Measurements from ENCODE around the gene RNASEH1. TPM values are rescaled to one million over a fixed set of nuclear protein-coding genes. Genes with fewer than 3 reads are reported as not detected.
"Not testable (repeated sequence)": the region's sequence is repeated elsewhere in the genome, so short reads cannot be mapped to it uniquely, and the experiment has no call there.

The RNASEH1 gene
- total RNA-seq, 1 donor from 2014 or later = 19.3 TPM

DNA sequence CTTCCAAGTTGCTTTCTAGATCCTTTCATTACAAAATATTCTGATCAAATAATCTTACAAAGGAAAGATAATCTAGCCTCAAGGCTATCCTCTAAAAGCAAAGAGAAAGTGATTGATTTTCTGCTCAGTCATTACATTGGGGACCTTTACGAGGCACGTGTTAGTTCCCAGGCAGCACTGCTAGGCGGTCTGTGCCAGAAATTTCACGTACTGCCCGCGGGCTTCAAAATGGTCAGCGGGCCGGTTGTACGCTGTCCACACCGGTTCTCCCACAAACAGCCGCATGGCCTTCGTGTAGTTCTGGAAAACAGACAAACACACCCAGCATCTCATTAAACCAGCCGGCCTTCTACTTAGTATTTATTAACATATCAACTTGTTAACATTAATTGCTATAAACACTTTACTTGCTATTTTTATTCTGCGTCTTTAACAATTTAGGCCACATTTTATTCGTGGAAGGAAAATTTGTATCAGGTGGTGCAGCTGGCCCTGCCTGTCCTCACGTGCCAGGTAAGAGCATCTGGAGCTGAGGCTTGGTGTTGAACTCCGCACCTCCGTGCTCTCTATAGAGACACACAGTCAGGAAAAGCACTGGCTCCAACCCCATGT is 59.2 kb downstream of the RNASEH1 start:
- H3K4me3 Mint-ChIP-seq = no peak overlapping the region
- H3K4me1 Mint-ChIP-seq (ENCODE audit: unreplicated experiment) = peaks cover 4% of the 10 kb centered on the region
- peaks cover 38% of the 10 kb centered on the region for H3K36me3 Mint-ChIP-seq
- no peak overlapping the region for H3K27ac Mint-ChIP-seq
- H3K27me3 Mint-ChIP-seq = no peaks in the 10 kb centered on the region
- no peaks in the 10 kb centered on the region for H3K9me3 Mint-ChIP-seq
- DNase-seq (ENCODE audit: extremely low spot score, unreplicated experiment) = no peak
- TF ChIP-seq CTCF (conservative IDR thresholded peaks at IDR 0.05) = no peak

- not testable (repeated sequence) for H3K27ac Mint-ChIP-seq; H3K9me3 Mint-ChIP-seq; DNase-seq (ENCODE audit: extremely low spot score, unreplicated experiment); H3K4me3 Mint-ChIP-seq; H3K27me3 Mint-ChIP-seq
- H3K36me3 Mint-ChIP-seq = peaks cover 25% of the 10 kb centered on the region
- peaks cover 10% of the 10 kb centered on the region for H3K4me1 Mint-ChIP-seq (ENCODE audit: unreplicated experiment)
Measured at GRCh38 chr2:3496708-3497080, 61.4 kb downstream of the RNASEH1 start.

Other genes with a start within 250 kb of the RNASEH1 start
- gene EIPR1, start 180.5 kb downstream of the RNASEH1 start, total RNA-seq (ENCODE audit: low replicate concordance) = 24.3 and 24.9 TPM in 2 replicates
- gene TRAPPC12, start 178.6 kb downstream of the RNASEH1 start, total RNA-seq (ENCODE audit: low replicate concordance) = 74.7 and 98.7 TPM in 2 replicates
- gene ADI1, start 38.8 kb downstream of the RNASEH1 start, total RNA-seq (ENCODE audit: low replicate concordance) = 40.0 and 54.7 TPM in 2 replicates
- gene RPS7, start 16.9 kb upstream of the RNASEH1 start, total RNA-seq (ENCODE audit: low replicate concordance) = 1,678 and 1,855 TPM in 2 replicates
- gene COLEC11, start 36.8 kb upstream of the RNASEH1 start, total RNA-seq (ENCODE audit: low replicate concordance) = 0.33 and 0.63 TPM in 2 replicates
- gene ALLC, start 99.9 kb upstream of the RNASEH1 start, total RNA-seq (ENCODE audit: low replicate concordance) = not detected in 2 replicates
- not detected in 2 replicates for gene DCDC2C, start 145.2 kb upstream of the RNASEH1 start, total RNA-seq (ENCODE audit: low replicate concordance)

Data from type B pancreatic cell (in vitro differentiated cells).